ENCODE results near the gene FOXK1. TPM values are rescaled to one million over a fixed set of nuclear protein-coding genes. Genes with fewer than 3 reads are reported as not detected.

Gene FOXK1
- total and polyA plus RNA-seq, 9 of the 15 experiments (the other 6 are each of a cell fraction or from before 2014, with no cell fraction given) = 0.32 to 45.5 (median 8.1) TPM

- H3K36me3 ChIP-seq (ENCODE audit: control insufficient read depth, insufficient read depth, low read length) = peaks cover 23% of the 10 kb centered on the region; the same call in 2 of the 3 replicates
- H3K9ac ChIP-seq (ENCODE audit: insufficient read depth in 1 of 2, low read depth in 2 of 2, low read length in 2 of 2) = peak overlapping the region in 1 of 2 experiments; percentile 35; a peak in 1 of 4 replicates
- FAIRE-seq (no peak), DNase-seq (ENCODE audit: extremely low read depth in 1 of 4, low spot score in 3 of 4) (no peak), ATAC-seq (no peak)
- no peak overlapping the region for H3K27ac ChIP-seq (ENCODE audit: extremely low read depth, low read depth, low read length)
- no peaks in the 10 kb centered on the region for H3K27me3 ChIP-seq (ENCODE audit: control insufficient read depth in 2 of 2, insufficient read depth in 2 of 2, low read length in 2 of 2)
- WGBS (ENCODE audit: insufficient coverage, low coverage, missing lambda C conversion rate) = 67% methylated on average over 10 of the region's 10 CpGs
- H3K4me2 ChIP-seq (ENCODE audit: insufficient read depth, low read length) = no peak overlapping the region
- H2AFZ ChIP-seq (ENCODE audit: low read depth, low read length) = no peak overlapping the region
- H3K4me3 ChIP-seq = no peak overlapping the region
- in situ Hi-C loops (cut with MboI) (no loop called here), intact Hi-C loops (cut with micrococcal nuclease) (no loop called here)
- POLR2A ChIA-PET = interaction anchor here (0.8 kb wide), 1 partner anchor 34 kb away, joined by 3 read pairs; no protein-coding TSS in a partner anchor
- CTCF ChIA-PET (ENCODE audit: low intra/inter-chr PET ratio) = no interaction called here
- H3K9me1 ChIP-seq (ENCODE audit: control insufficient read depth, insufficient read depth, low read length) = no peaks in the 10 kb centered on the region
- peaks cover 2 to 25% of the 10 kb centered on the region in 2 experiments; a peak in 3 of 5 replicates for H3K4me1 ChIP-seq (replicated peaks in 1 of 2; ENCODE audit: control insufficient read depth in 2 of 2, insufficient read depth in 2 of 2, low read length in 2 of 2)
- peaks cover 70% of the 10 kb centered on the region for H3K79me2 ChIP-seq (ENCODE audit: control insufficient read depth, insufficient read depth, low read length)
- peaks cover 25% of the 10 kb centered on the region; the same call in 1 of the 2 replicates for H4K20me1 ChIP-seq (replicated peaks; ENCODE audit: control insufficient read depth, insufficient read depth, low read length)
- no TSS peak for BruUV-seq (replicated peaks)
- H3K9me3 ChIP-seq (replicated peaks; ENCODE audit: control insufficient read depth, insufficient read depth, low read depth, low read length) = no peaks in the 10 kb centered on the region
- no peak for TF ChIP-seq SMARCC2 (IDR thresholded peaks at IDR 0.05; ENCODE audit: low read depth)
- no peak for TF ChIP-seq CHD1 (IDR thresholded peaks at IDR 0.05; ENCODE audit: low read length)
- no peak for TF ChIP-seq ATF7 (IDR thresholded peaks at IDR 0.05)
- no peak for TF ChIP-seq HDAC3 (IDR thresholded peaks at IDR 0.05; ENCODE audit: borderline replicate concordance, partially characterized antibody)
- TF ChIP-seq ZBTB2 (IDR thresholded peaks at IDR 0.05) = no peak
Measured at GRCh38 chr7:4730971-4731370, 48.9 kb downstream of the FOXK1 start.

All from K562 (cell line).